IMR-90 (cell line): ENCODE measurements around the gene CARD10. TPM values are rescaled to one million over a fixed set of nuclear protein-coding genes. Genes with fewer than 3 reads are reported as not detected.
"Not testable (repeated sequence)": the region's sequence is repeated elsewhere in the genome, so short reads cannot be mapped to it uniquely, and the experiment has no call there.

Experiments
- ATAC-seq: fragments of 200-7000 bp; cut with Tn5 transposase; 2 replicates; pipeline ENCODE4 v1.9.1; 2020; ENCODE audit warnings: low read depth, mild to moderate bottlenecking, moderate library complexity
- BruUV-seq: library from RNA; stranded (reverse); fragments of 400-500 nt; replicated peaks from 2 replicates; lab custom pipeline; 2021; lab: Mats Ljungman, UMichigan
- CTCF ChIA-PET: fragments of 300-600 bp; formaldehyde crosslinking; extraction: SDS; loops from one replicate; lab custom pipeline; 2021; ENCODE audit warnings: antibody characterized with exemption; lab: Yijun Ruan, JAX
- POLR2A ChIA-PET: fragments of 300-600 bp; sonication (Branson Sonifier 250); formaldehyde crosslinking; loops from one replicate; lab custom pipeline; 2022; ENCODE audit warnings: antibody characterized with exemption; ENCODE audit not compliant: unreplicated experiment; lab: Charles Lee
- DNase-seq: peaks from one replicate; pipeline ENCODE4 v3.0.0; 2013
- H2AFZ ChIP-seq: replicated peaks from 2 replicates; pipeline ENCODE3; 2013; ENCODE audit warnings: low read length, mild to moderate bottlenecking; ENCODE audit not compliant: poor library complexity
- H2AK5ac ChIP-seq: 2 replicates; pipeline ENCODE4 v1.6.1; 2013; ENCODE audit warnings: low read depth, low read length, inconsistent platforms
- H2AK9ac ChIP-seq: replicated peaks from 2 replicates; pipeline ENCODE3; 2013; ENCODE audit warnings: mild to moderate bottlenecking, low read depth, low read length, moderate library complexity; ENCODE audit not compliant: poor library complexity
- H2BK120ac ChIP-seq: 2 replicates; pipeline ENCODE4 v1.6.1; 2013; ENCODE audit warnings: low read depth, low read length, inconsistent platforms
- H2BK15ac ChIP-seq: 3 replicates; pipeline ENCODE4 v1.6.1; 2013; ENCODE audit warnings: low read depth, low read length, inconsistent platforms
- H2BK20ac ChIP-seq: 2 replicates; pipeline ENCODE4 v1.6.1; 2013; ENCODE audit warnings: low read depth, mild to moderate bottlenecking, inconsistent platforms, low read length, moderate library complexity
- H2BK5ac ChIP-seq: 2 replicates; pipeline ENCODE4 v1.6.1; 2013; ENCODE audit warnings: mild to moderate bottlenecking, low read depth, low read length, inconsistent platforms; ENCODE audit not compliant: poor library complexity, severe bottlenecking
- H3K14ac ChIP-seq: replicated peaks from 2 replicates; pipeline ENCODE4 v1.6.1; 2013; ENCODE audit warnings: low read depth, low read length, inconsistent platforms
- H3K18ac ChIP-seq: 2 replicates; pipeline ENCODE4 v1.6.1; 2013; ENCODE audit warnings: low read depth, low read length, control low read depth
- H3K23ac ChIP-seq: 2 replicates; pipeline ENCODE4 v1.6.1; 2013; ENCODE audit warnings: low read depth, low read length, inconsistent platforms
- H3K27ac ChIP-seq: 2 replicates; pipeline ENCODE4 v1.5.1; 2013; ENCODE audit warnings: mild to moderate bottlenecking, control low read depth, low read length; ENCODE audit not compliant: insufficient read depth
- H3K27me3 ChIP-seq: 2 replicates; pipeline ENCODE4 v1.6.1; 2013; ENCODE audit warnings: low read length; ENCODE audit not compliant: control insufficient read depth, insufficient read depth
- H3K36me3 ChIP-seq: 2 replicates; pipeline ENCODE4 v1.6.1; 2013; ENCODE audit warnings: low read length, mixed read lengths; ENCODE audit not compliant: control insufficient read depth, insufficient read depth
- H3K4ac ChIP-seq: 2 replicates; pipeline ENCODE4 v1.6.1; 2013; ENCODE audit warnings: low read depth, low read length, inconsistent platforms
- H3K4me1 ChIP-seq: 2 replicates; pipeline ENCODE4 v1.6.1; 2013; ENCODE audit warnings: low read length, mixed read lengths; ENCODE audit not compliant: control insufficient read depth, insufficient read depth
- H3K4me2 ChIP-seq: 2 replicates; pipeline ENCODE4 v1.6.1; 2013; ENCODE audit warnings: low read depth, mild to moderate bottlenecking, control low read depth, low read length, moderate library complexity
- H3K4me3 ChIP-seq: 2 replicates; pipeline ENCODE4 v1.5.1; 2013; ENCODE audit warnings: low read depth, mild to moderate bottlenecking, control low read depth, low read length, moderate library complexity; ENCODE audit not compliant: insufficient read depth
- H3K56ac ChIP-seq: 2 replicates; pipeline ENCODE4 v1.6.1; 2013; ENCODE audit warnings: low read length, inconsistent platforms; ENCODE audit not compliant: insufficient read depth; ENCODE audit errors: extremely low read depth
- H3K79me1 ChIP-seq, 2 experiments: 2 replicates each; pipeline ENCODE4 v1.6.1; 2013; ENCODE audit warnings: low read length in 2 of 2, inconsistent platforms in 1 of 2, low read depth in 1 of 2
- H3K9ac ChIP-seq: 2 replicates; pipeline ENCODE4 v1.6.1; 2013; ENCODE audit warnings: low read depth, low read length, control low read depth
- H3K9me1 ChIP-seq: 2 replicates; pipeline ENCODE4 v1.6.1; 2013; ENCODE audit warnings: low read length, inconsistent platforms; ENCODE audit not compliant: insufficient read depth
- H3K9me3 ChIP-seq: 2 replicates; pipeline ENCODE4 v1.6.1; 2013; ENCODE audit warnings: low read length; ENCODE audit not compliant: control insufficient read depth, insufficient read depth
- H4K20me1 ChIP-seq: 2 replicates; pipeline ENCODE4 v1.6.1; 2013; ENCODE audit warnings: low read length, inconsistent platforms; ENCODE audit not compliant: insufficient read depth
- H4K5ac ChIP-seq: 2 replicates; pipeline ENCODE4 v1.6.1; 2013; ENCODE audit warnings: mild to moderate bottlenecking, low read depth, low read length, control low read depth
- H4K8ac ChIP-seq, 2 experiments: 2 replicates each; pipeline ENCODE4 v1.6.1; 2013; ENCODE audit warnings: low read depth in 2 of 2, low read length in 2 of 2, control low read depth in 1 of 2, inconsistent platforms in 1 of 2
- H4K91ac ChIP-seq: 2 replicates; pipeline ENCODE4 v1.6.1; 2013; ENCODE audit warnings: low read depth, low read length, inconsistent platforms; ENCODE audit not compliant: insufficient read depth
- WGBS, 2 experiments: methylation state at CpG; one replicate each; pipeline versions ENCODE4 v1.1.5 to v1.1.7; 2013; ENCODE audit warnings: missing lambda C conversion rate in 2 of 2; ENCODE audit not compliant: insufficient read length in 1 of 2; ENCODE audit errors: extremely low coverage in 2 of 2; 5-methylcytosine and 5-hydroxymethylcytosine counted together
- dilution Hi-C: fragments of 300-500 bp; cut with HindIII; formaldehyde crosslinking; loops from one replicate; pipeline ENCODE4 v1.14.3; 2018; ENCODE audit warnings: low sequenced_read_pairs; ENCODE audit not compliant: unreplicated experiment
- in situ Hi-C: fragments of 300-500 bp; cut with MboI; formaldehyde crosslinking; loops from 3 replicates; pipeline ENCODE4 v1.14.3; 2019; ENCODE audit warnings: low sequenced_read_pairs, inconsistent platforms, mixed read lengths
- intact Hi-C: fragments of 100-400 bp; cut with micrococcal nuclease; formaldehyde crosslinking; loops from 2 replicates; pipeline ENCODE4 v1.10.0; 2022
- polyA plus RNA-seq, 3 experiments: library from polyadenylated mRNA; depleted of rRNA; stranded (reverse); fragments of >200 nt; gene quantifications; 2 replicates each; pipeline ENCODE4 v1.2.3, GENCODE V29; 2012; ENCODE audit warnings: low replicate concordance in 1 of 3
- total RNA-seq: library from RNA; depleted of rRNA; stranded (reverse); fragments of >200 nt; gene quantifications from 2 replicates; pipeline ENCODE4 v1.2.3, GENCODE V29; 2012

The CARD10 gene
- total and polyA plus RNA-seq, 2 of the 4 experiments (the other 2 are of a cell fraction): 6.1 to 18.4 TPM

DNA sequence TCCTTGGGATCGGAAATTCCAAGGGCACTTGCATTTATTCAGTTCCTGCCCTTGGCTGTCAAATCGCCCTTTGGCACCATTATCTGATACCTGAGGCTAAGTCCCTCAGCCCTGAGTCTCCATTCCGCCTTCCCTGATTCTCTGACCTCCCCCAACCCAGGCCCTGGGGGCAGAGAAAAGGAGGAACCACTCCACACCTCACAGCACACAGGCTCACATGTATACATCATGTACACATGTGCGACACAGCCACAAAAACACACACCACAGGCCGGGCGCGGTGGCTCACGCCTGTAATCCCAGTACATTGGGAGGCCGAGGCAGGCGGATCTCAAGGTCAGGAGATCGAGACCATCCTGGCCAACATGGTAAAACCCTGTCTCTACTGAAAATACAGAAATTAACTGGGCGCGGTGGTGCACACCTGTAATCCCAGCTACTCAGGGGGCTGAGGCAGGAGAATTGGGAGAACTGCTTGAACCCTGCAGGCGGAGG lies 51.0 kb downstream of the CARD10 start:
- H2AK5ac ChIP-seq, H3K18ac ChIP-seq, H3K4me1 ChIP-seq, H3K79me1 ChIP-seq, H2BK120ac ChIP-seq, H3K36me3 ChIP-seq, ATAC-seq, H3K4ac ChIP-seq, H3K9me3 ChIP-seq, H3K27ac ChIP-seq, H3K23ac ChIP-seq, H3K4me3 ChIP-seq, H2BK15ac ChIP-seq, POLR2A ChIA-PET, BruUV-seq, H3K4me2 ChIP-seq, dilution Hi-C loops, H3K56ac ChIP-seq, H3K14ac ChIP-seq, intact Hi-C loops, DNase-seq, H3K9me1 ChIP-seq, H4K91ac ChIP-seq, H4K8ac ChIP-seq, H2BK5ac ChIP-seq, H2AK9ac ChIP-seq, H4K5ac ChIP-seq, H2BK20ac ChIP-seq, H3K9ac ChIP-seq, H4K20me1 ChIP-seq, H2AFZ ChIP-seq: not testable (repeated sequence)
- in situ Hi-C loops: loop anchor here (10.0 kb wide), 1 partner anchor 293 kb away; no protein-coding TSS in a partner anchor
- H3K27me3 ChIP-seq: peaks cover 63% of the 10 kb centered on the region
- 67% methylated on average over 1 of the region's 14 CpGs; no CpG with 5 or more reads in 1 of the 2 experiments for WGBS, 2 experiments
- CTCF ChIA-PET: interaction anchor here (0.6 kb wide), 1 partner anchor 77 kb away, joined by 3 read pairs; no protein-coding TSS in a partner anchor
